HEK293 (cell line): ENCODE results near the gene PRUNE1.
A peak's percentile ranks its signal among the peaks of the same experiment; 100 is the strongest.

ENCODE experiments used
- HOXA7 ChIP-seq: sonication (generic); formaldehyde crosslinking; IDR thresholded peaks from 2 replicates; pipeline ENCODE4 v1.8.1; 2022; ENCODE audit warnings: missing genetic modification reagents, borderline replicate concordance
- HOXD13 ChIP-seq: sonication (generic); formaldehyde crosslinking; IDR thresholded peaks from 2 replicates; pipeline ENCODE4 v1.8.0; 2022; ENCODE audit warnings: missing genetic modification reagents, borderline replicate concordance
- MEIS1 ChIP-seq: sonication (generic); formaldehyde crosslinking; IDR thresholded peaks from 2 replicates; pipeline ENCODE4 v1.8.1; 2022; ENCODE audit warnings: missing genetic modification reagents, mild to moderate bottlenecking, borderline replicate concordance
- OVOL3 ChIP-seq: fragments of 450-650 bp; formaldehyde crosslinking; IDR thresholded peaks from 2 replicates; pipeline ENCODE4 v1.5.1; 2016; ENCODE audit warnings: missing biosample characterization, missing genetic modification characterization
- PRDM2 ChIP-seq: fragments of 450-650 bp; formaldehyde crosslinking; IDR thresholded peaks from 2 replicates; pipeline ENCODE4 v1.5.1; 2016; ENCODE audit warnings: missing biosample characterization, missing genetic modification characterization, borderline replicate concordance
- PRDM6 ChIP-seq: fragments of 450-650 bp; formaldehyde crosslinking; IDR thresholded peaks from 2 replicates; pipeline ENCODE4 v1.5.1; 2017; ENCODE audit warnings: missing biosample characterization, missing genetic modification characterization
- RBAK ChIP-seq: fragments of 450-650 bp; formaldehyde crosslinking; IDR thresholded peaks from 2 replicates; pipeline ENCODE4 v1.5.1; 2016; ENCODE audit warnings: missing biosample characterization, missing genetic modification characterization
- TSHZ1 ChIP-seq: fragments of 450-650 bp; formaldehyde crosslinking; IDR thresholded peaks from 2 replicates; pipeline ENCODE4 v1.5.1; 2016; ENCODE audit warnings: missing biosample characterization, missing genetic modification characterization, borderline replicate concordance
- ZBTB11 ChIP-seq: fragments of 450-650 bp; formaldehyde crosslinking; conservative IDR thresholded peaks from 2 replicates; pipeline ENCODE4 v1.5.1; 2016; ENCODE audit warnings: low read depth, missing biosample characterization, missing genetic modification characterization
- ZBTB26 ChIP-seq: fragments of 450-650 bp; formaldehyde crosslinking; optimal IDR thresholded peaks from 2 replicates; pipeline ENCODE3; 2016; ENCODE audit warnings: missing biosample characterization, mild to moderate bottlenecking, missing genetic modification characterization
- ZFP69B ChIP-seq: fragments of 450-650 bp; formaldehyde crosslinking; IDR thresholded peaks from 2 replicates; pipeline ENCODE4 v1.5.1; 2016; ENCODE audit warnings: missing biosample characterization, missing genetic modification characterization
- ZNF132 ChIP-seq: fragments of 450-650 bp; formaldehyde crosslinking; IDR thresholded peaks from 2 replicates; pipeline ENCODE4 v1.5.1; 2017; ENCODE audit warnings: missing biosample characterization, missing genetic modification characterization, borderline replicate concordance
- ZNF174 ChIP-seq: fragments of 450-650 bp; formaldehyde crosslinking; IDR thresholded peaks from 2 replicates; pipeline ENCODE4 v1.5.0; 2017; ENCODE audit warnings: missing biosample characterization, mild to moderate bottlenecking, missing genetic modification characterization
- ZNF2 ChIP-seq: fragments of 450-650 bp; formaldehyde crosslinking; IDR thresholded peaks from 2 replicates; pipeline ENCODE4 v1.5.1; 2016; ENCODE audit warnings: missing biosample characterization, missing genetic modification characterization
- ZNF202 ChIP-seq: fragments of 450-650 bp; formaldehyde crosslinking; IDR thresholded peaks from 2 replicates; pipeline ENCODE4 v1.5.1; 2016; ENCODE audit warnings: missing biosample characterization, missing genetic modification characterization, borderline replicate concordance
- ZNF221 ChIP-seq: fragments of 450-650 bp; formaldehyde crosslinking; IDR thresholded peaks from 2 replicates; pipeline ENCODE4 v1.5.1; 2017; ENCODE audit warnings: missing biosample characterization, missing genetic modification characterization, borderline replicate concordance
- ZNF248 ChIP-seq: fragments of 450-650 bp; formaldehyde crosslinking; IDR thresholded peaks from 2 replicates; pipeline ENCODE4 v1.5.1; 2017; ENCODE audit warnings: missing biosample characterization, missing genetic modification characterization
- ZNF350 ChIP-seq: fragments of 450-650 bp; formaldehyde crosslinking; IDR thresholded peaks from 2 replicates; pipeline ENCODE4 v1.5.0; 2017; ENCODE audit warnings: missing biosample characterization, mild to moderate bottlenecking, missing genetic modification characterization
- ZNF548 ChIP-seq: fragments of 450-650 bp; formaldehyde crosslinking; IDR thresholded peaks from 2 replicates; pipeline ENCODE4 v1.5.1; 2016; ENCODE audit warnings: missing biosample characterization, missing genetic modification characterization
- ZNF621 ChIP-seq: fragments of 450-650 bp; formaldehyde crosslinking; IDR thresholded peaks from 2 replicates; pipeline ENCODE4 v1.5.1; 2017; ENCODE audit warnings: missing biosample characterization, missing genetic modification characterization
- ZSCAN4 ChIP-seq: fragments of 450-650 bp; formaldehyde crosslinking; IDR thresholded peaks from 2 replicates; pipeline ENCODE4 v1.5.1; 2017; ENCODE audit warnings: missing biosample characterization, missing genetic modification characterization

The PRUNE1 gene

GRCh38 chr1:151070474-151071276, 62.4 kb downstream of the PRUNE1 start, which contains the start of gene GABPB2 (continued):
- TF ChIP-seq TSHZ1 (tag by site-specific recombination) (peak; percentile 92), ZNF132 (tag by site-specific recombination) (no peak), HOXA7 (CRISPR knock-in tag) (no peak), ZNF202 (no peak; the same call in 1 of the 2 replicates), ZBTB11 (peak; percentile 90), ZBTB26 (tag by site-specific recombination) (peak; percentile 60), PRDM6 (peak; percentile 20; the same call in 1 of the 2 replicates), ZNF221 (no peak), ZSCAN4 (tag by site-specific recombination) (peak; percentile 81), ZNF174 (tag by site-specific recombination) (no peak), ZNF2 (tag by site-specific recombination) (peak; percentile 99), OVOL3 (tag by site-specific recombination) (peak; percentile 85; the same call in 1 of the 2 replicates), PRDM2 (tag by site-specific recombination) (no peak), RBAK (no peak), ZNF248 (tag by site-specific recombination) (no peak), ZNF548 (0 out of 2 replicates have a peak, but pooled peaks have one; percentile 39), MEIS1 (CRISPR knock-in tag) (no peak), ZNF350 (no peak), ZNF621 (no peak), HOXD13 (no peak), ZFP69B (tag by site-specific recombination) (peak; percentile 95)
